SK-N-MC (cell line): ENCODE results near the gene RNF223.
A peak's percentile ranks its signal among the peaks of the same experiment; 100 is the strongest.

Experiments used
- DNase-seq: peaks from one replicate; pipeline ENCODE4 v3.0.0-alpha.2; 2011; ENCODE audit warnings: low read depth, low spot score
- H3K27ac ChIP-seq: fragments of 200-600 bp; sonication (generic); 2 replicates; pipeline ENCODE4 v1.5.1; 2016; ENCODE audit warnings: mixed run types
- H3K36me3 ChIP-seq: fragments of 200-600 bp; sonication (generic); 2 replicates; pipeline ENCODE4 v1.6.1; 2017; ENCODE audit warnings: antibody characterized with exemption, low read length, mixed read lengths; ENCODE audit not compliant: insufficient read depth
- H3K4me3 ChIP-seq: fragments of 200-600 bp; sonication (generic); 2 replicates; pipeline ENCODE4 v1.5.1; 2016
- H3K9ac ChIP-seq: fragments of 200-600 bp; sonication (generic); 2 replicates; pipeline ENCODE4 v1.8.0; 2017; ENCODE audit warnings: mixed run types, mixed read lengths; ENCODE audit not compliant: insufficient read length
- H3K9me3 ChIP-seq: fragments of 200-600 bp; sonication (generic); 2 replicates; pipeline ENCODE4 v1.6.1; 2017; ENCODE audit warnings: low read depth, mild to moderate bottlenecking, antibody characterized with exemption, low read length, moderate library complexity, mixed read lengths
- EZH2 ChIP-seq: fragments of 200-600 bp; sonication (generic); IDR thresholded peaks from one replicate; pipeline ENCODE4 v1.6.1; 2017; ENCODE audit warnings: antibody characterized with exemption
- FOXP2 ChIP-seq: optimal IDR thresholded peaks from 2 replicates; pipeline ENCODE3; 2011; ENCODE audit warnings: mild to moderate bottlenecking, moderate library complexity; ENCODE audit not compliant: insufficient read depth; ENCODE audit errors: extremely low read length, control extremely low read depth
- POLR2AphosphoS5 ChIP-seq: IDR thresholded peaks from 2 replicates; pipeline ENCODE4 v1.6.1; 2012; ENCODE audit warnings: mild to moderate bottlenecking, low read depth, low read length, borderline replicate concordance

The RNF223 gene

GRCh38 chr1:1027791-1028190 is 46.3 kb downstream of the RNF223 start:
- peaks cover 9% of the 10 kb centered on the region; the same call in 1 of the 2 replicates for H3K36me3 ChIP-seq
- no peaks in the 10 kb centered on the region for H3K9me3 ChIP-seq
- no peak overlapping the region for H3K9ac ChIP-seq
- H3K4me3 ChIP-seq, result no peak overlapping the region
- 0 out of 2 replicates have a peak overlapping the region, but pooled peaks have one; percentile 5 for H3K27ac ChIP-seq
- no peak for TF ChIP-seq EZH2
- TF ChIP-seq FOXP2, result no peak
- no peak for TF ChIP-seq POLR2AphosphoS5
- DNase-seq, result no peak

DNA sequence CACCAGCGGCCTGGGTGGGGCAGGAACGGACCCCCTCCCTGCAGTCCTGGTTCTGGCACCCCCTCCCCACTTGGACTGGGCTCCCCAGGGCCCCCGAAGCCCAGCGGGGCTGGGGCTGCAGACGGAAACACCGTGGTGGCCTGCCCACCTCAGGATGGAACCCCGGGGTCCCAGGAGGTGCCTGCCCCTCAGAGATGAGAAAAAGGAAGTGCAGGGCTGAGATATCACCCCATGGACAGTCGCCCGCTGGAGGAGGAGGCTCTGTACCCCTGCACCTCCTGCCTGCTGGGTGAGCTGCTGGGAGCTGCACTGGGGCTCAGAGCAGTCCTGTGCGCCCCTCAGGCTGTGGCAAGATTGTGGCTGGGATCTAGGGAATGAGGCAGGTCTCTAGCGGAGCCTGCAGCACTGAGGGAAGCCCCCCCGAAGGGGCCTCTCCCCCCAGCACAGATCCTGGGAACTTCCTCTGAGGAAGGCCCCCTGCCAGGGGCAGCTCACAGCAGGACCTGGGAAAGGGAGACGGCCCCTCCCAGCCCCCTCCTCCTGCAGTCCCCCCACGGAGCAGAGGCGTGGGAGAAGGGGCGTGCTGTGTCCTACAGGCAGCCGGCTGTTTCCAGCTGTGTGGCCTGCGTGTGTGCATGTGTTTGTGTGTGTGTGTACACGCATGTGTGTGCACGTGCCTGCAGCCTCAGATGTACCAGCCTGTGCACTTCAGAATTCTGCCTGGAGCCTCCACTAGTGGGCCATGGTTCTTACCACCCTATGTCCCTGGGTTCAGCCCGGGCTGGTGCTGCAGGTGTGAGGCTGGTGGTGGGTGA is 47.3 kb downstream of the RNF223 start:
- Histone ChIP-seq H3K4me3 (peak overlapping the region; percentile 64), H3K27ac (peak overlapping the region; percentile 36; the same call in 1 of the 2 replicates), H3K9me3 (no peaks in the 10 kb centered on the region), H3K9ac (no peak overlapping the region), H3K36me3 (peaks cover 9% of the 10 kb centered on the region; the same call in 1 of the 2 replicates)
- TF ChIP-seq POLR2AphosphoS5 (0 out of 2 replicates have a peak, but pooled peaks have one; percentile 38), FOXP2 (peak; percentile 87), EZH2 (no peak)
- DNase-seq, result peak; percentile 69

DNA sequence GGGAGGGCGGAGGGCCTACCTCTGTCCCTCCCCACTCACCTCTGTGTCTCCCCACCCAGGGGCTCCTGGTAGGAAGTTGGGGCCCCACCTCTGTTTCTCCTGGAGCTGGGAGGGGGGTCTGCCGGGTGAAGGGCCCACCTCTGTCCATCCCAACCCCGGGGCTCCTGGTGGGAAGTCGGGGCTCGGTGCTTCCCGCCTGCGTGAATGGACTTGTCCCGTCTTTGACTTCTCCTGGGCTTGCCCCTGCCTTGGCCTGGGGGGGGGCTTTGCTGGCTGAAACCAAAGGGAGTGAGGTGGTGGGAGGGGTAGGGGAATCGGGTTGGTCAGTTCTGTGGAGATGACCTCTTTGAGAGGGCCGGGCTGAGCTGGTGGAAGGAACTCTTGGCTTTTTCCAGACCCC is 48.4 kb downstream of the RNF223 start:
- H3K9ac ChIP-seq, result no peak overlapping the region
- TF ChIP-seq POLR2AphosphoS5 (no peak), EZH2 (no peak), FOXP2 (no peak)
- peaks cover 9% of the 10 kb centered on the region; the same call in 1 of the 2 replicates for H3K36me3 ChIP-seq
- DNase-seq, result no peak
- no peak overlapping the region; the same call in 1 of the 2 replicates for H3K4me3 ChIP-seq
- peak overlapping the region; percentile 36 for H3K27ac ChIP-seq
- H3K9me3 ChIP-seq, result no peaks in the 10 kb centered on the region

DNA sequence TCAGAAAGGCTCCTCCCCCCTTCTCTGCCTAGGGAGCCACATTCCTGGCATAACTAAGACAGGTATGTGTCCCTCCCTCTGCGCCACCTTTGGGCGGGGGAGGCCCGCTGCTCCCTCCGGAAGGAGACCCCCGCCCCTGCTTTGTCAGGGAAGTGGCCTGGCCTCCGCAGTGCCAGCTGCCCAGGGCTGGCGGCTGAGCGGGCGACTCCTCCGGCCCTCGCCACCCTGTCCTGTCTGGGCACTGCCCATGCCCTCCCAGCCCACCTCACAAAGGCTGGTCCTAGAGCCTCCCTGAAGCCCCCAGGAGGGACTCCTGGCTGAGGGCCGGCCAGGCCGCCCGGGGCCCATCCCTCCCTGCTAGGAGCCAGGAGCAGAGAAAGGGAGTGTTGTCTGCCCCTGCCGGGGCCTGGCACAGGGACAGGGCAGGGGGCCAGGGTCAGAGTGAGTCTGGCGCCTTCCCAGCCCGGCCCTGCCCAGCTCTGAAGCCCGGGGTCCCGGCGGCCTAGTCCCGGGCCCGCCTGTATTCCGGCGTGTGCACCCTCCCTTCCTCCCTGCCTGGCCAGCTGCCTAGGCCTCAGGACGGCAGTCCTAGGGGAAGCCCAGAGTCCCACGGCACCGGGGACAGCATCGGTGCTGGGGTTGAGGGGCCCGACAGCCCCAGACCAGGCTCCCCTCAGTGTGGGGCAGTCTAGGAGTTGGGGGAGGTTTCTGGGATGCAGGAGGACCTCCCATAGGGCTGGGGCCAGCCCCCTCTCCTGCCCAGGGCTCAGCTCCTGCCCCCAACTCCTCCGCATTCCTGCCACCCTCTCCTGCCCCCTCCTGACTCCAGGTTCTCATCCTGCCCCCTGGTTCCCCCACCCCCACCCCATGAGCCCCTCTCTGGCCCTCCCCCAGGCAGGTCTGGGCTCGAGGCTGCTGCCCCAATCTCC is 49.1 kb downstream of the RNF223 start:
- H3K4me3 ChIP-seq, result no peak overlapping the region
- no peak for DNase-seq
- peaks cover 9% of the 10 kb centered on the region; the same call in 1 of the 2 replicates for H3K36me3 ChIP-seq
- H3K27ac ChIP-seq, result 0 out of 2 replicates have a peak overlapping the region, but pooled peaks have one; percentile 19
- TF ChIP-seq POLR2AphosphoS5 (no peak), FOXP2 (no peak), EZH2 (no peak)
- H3K9me3 ChIP-seq, result no peaks in the 10 kb centered on the region
- no peak overlapping the region for H3K9ac ChIP-seq

DNA sequence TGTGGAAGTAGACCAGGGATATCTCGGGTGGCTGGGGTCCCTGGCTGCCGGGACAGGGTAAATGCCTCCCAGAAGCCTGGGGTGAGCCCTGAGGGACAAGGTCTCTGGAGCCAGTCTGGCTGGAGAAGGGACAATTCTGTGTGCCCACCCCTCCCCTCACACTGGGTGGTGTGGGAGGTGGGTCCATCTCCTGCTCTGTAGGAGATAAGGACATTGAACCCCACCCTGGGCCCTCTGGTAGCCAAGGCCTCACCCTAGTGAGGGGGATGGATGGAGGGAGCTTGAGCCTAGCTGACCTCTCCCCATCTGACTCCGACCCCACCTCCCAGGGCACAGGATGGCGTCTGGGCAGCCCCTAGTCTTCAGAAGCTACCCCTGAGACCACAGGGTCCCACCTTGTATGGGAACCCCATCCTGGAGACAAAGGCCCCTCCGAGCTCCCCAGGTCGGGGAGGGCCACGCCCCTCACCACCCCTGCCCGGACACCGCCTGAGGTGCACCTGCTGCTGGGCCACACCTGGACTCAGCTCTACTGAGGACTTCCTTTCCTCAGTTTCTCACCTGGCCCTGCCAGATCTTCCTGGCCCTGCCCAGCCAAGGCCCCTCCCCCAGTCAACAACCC is 49.8 kb downstream of the RNF223 start:
- no peak overlapping the region for H3K9ac ChIP-seq
- DNase-seq, result no peak
- no peak overlapping the region for H3K4me3 ChIP-seq
- TF ChIP-seq POLR2AphosphoS5 (no peak), EZH2 (no peak), FOXP2 (no peak)
- no peaks in the 10 kb centered on the region for H3K9me3 ChIP-seq
- peaks cover 9% of the 10 kb centered on the region; the same call in 1 of the 2 replicates for H3K36me3 ChIP-seq
- H3K27ac ChIP-seq, result no peak overlapping the region

GRCh38 chr1:1023700-1024099 is 50.4 kb downstream of the RNF223 start:
- Histone ChIP-seq H3K27ac (no peak overlapping the region), H3K4me3 (no peak overlapping the region), H3K9me3 (no peaks in the 10 kb centered on the region), H3K9ac (no peak overlapping the region), H3K36me3 (peaks cover 9% of the 10 kb centered on the region; the same call in 1 of the 2 replicates)
- TF ChIP-seq EZH2 (no peak), FOXP2 (no peak), POLR2AphosphoS5 (no peak)
- DNase-seq, result no peak

DNA sequence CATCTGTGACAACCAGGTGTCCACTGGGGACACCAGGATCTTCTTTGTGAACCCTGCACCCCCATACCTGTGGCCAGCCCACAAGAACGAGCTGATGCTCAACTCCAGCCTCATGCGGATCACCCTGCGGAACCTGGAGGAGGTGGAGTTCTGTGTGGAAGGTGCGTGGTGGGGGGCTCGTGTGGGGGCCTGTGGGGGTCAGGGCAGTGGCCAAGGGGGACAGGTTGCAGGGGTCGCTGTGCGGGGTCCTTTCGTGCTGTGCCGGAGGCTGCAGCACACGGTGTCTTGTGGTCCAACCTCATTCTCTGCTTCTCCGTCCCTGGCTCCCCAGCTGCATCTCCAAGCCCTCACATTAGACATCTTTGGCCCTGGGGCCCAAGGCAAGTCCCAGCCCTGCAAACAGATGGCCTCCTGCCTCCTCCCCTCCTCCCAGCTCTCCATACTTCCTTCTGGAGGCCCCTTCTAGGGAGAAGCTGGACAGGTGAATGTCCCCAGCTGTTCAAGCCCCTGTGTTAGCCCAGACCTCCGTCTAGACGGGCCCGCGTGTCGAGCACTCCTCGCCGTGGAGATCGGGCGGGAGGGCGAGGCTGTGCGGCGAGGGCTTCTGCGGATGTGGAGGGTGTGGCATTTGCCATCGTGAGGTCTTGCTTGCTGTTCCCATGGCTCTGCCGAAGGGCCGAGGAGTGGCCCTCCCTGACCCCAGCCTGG is 51.6 kb downstream of the RNF223 start:
- no peak for TF ChIP-seq POLR2AphosphoS5
- TF ChIP-seq EZH2, result no peak
- Histone ChIP-seq H3K36me3 (peaks cover 9% of the 10 kb centered on the region; the same call in 1 of the 2 replicates), H3K27ac (no peak overlapping the region), H3K9me3 (no peaks in the 10 kb centered on the region), H3K9ac (no peak overlapping the region), H3K4me3 (no peak overlapping the region)
- no peak for DNase-seq
